Stomach smooth muscle (tissue), 2 donors: Measurements from ENCODE around the gene CHST13.

Source experiments
- H3K27ac ChIP-seq: one replicate; pipeline ENCODE4 v1.7.0; 2013; ENCODE audit warnings: mild to moderate bottlenecking, low read length, inconsistent platforms
- H3K27me3 ChIP-seq, 2 donors: one replicate each; pipeline ENCODE4 v1.7.0; 2013; ENCODE audit warnings: low read length in 2 of 2; ENCODE audit not compliant: insufficient read depth in 2 of 2, control insufficient read depth in 1 of 2
- H3K36me3 ChIP-seq, 2 donors: one replicate each; pipeline ENCODE4 v1.7.0; 2013; ENCODE audit warnings: low read length in 2 of 2; ENCODE audit not compliant: control insufficient read depth in 2 of 2, insufficient read depth in 2 of 2
- H3K4me1 ChIP-seq: one replicate; pipeline ENCODE4 v1.7.0; 2013; ENCODE audit warnings: low read length; ENCODE audit not compliant: control insufficient read depth, insufficient read depth
- H3K4me3 ChIP-seq, 2 donors: one replicate each; pipeline ENCODE4 v1.7.0; 2013; ENCODE audit warnings: low read length in 2 of 2
- H3K9ac ChIP-seq, 2 donors: one replicate each; pipeline ENCODE4 v1.7.0; 2013; ENCODE audit warnings: low read length in 2 of 2, mild to moderate bottlenecking in 1 of 2
- H3K9me3 ChIP-seq, 2 donors: one replicate each; pipeline ENCODE4 v1.7.0; 2013; ENCODE audit warnings: low read length in 2 of 2; ENCODE audit not compliant: control insufficient read depth in 2 of 2
- donor health status: healthy.
- donor health status: Pancreatic carcinoma.

Gene CHST13

DNA sequence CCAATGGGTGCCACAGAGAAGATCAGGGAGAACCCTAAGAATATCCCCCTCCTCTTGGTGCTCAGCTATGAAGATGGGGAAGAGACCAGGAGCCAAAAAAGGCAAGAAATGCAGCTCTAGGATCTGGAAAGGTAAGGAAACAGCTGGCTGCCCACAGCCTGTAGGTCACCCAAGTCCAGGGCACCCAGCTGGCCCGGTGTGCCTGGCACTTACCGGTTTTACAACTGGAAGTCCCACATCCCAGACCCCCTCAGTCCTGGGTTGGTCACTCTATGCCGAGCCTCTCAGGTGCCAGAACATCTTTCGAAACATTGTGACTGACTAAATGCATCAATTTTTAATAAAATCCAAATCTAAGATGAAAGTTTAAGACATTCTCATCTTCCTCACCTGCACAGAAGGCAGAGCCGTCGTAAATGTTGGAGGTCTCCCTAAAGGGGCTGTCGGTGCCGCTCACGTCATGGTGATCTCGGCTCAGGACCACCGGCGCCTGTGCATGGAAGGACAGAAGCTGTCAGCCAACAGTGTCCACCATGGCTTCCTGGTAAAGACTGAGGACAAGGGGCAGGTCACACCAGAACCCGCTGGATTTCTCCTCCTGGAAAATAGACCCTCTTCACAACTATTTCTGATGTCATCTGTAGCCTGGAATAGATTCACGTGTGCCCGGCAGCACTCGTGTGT, 34.9 kb upstream of the CHST13 start:
- Histone ChIP-seq H3K4me1 (no peaks in the 10 kb centered on the region), H3K9ac (no peak overlapping the region), H3K9me3 (no peaks in the 10 kb centered on the region), H3K27ac (no peak overlapping the region), H3K36me3 (no peaks in the 10 kb centered on the region), H3K4me3 (no peak overlapping the region), H3K27me3 (no peaks in the 10 kb centered on the region)

DNA sequence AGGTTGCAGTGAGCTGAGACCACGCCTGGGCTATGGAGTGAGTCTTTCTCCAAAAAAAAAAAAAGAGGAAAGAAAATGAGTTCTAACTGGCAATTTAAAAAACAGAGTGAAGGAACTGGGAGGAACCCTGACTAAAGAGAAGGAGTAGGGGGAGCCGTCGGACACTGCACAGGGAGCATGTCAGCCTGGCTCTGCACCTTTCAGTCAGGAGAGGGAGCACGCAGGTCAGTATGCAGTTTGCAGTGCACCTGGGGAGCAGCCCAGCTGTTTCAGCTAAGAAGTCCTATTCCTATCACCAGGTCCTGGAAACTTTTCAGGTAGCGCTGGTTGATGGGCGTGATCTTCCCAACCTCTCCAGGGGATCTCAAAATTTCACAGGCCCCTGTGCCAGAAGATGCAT, 33.3 kb upstream of the CHST13 start:
- no peaks in the 10 kb centered on the region for H3K27me3 ChIP-seq
- H3K9me3 ChIP-seq, result no peaks in the 10 kb centered on the region
- H3K9ac ChIP-seq, result no peak overlapping the region
- no peaks in the 10 kb centered on the region for H3K4me1 ChIP-seq
- H3K27ac ChIP-seq, result no peak overlapping the region
- H3K36me3 ChIP-seq, result no peaks in the 10 kb centered on the region
- no peak overlapping the region for H3K4me3 ChIP-seq

DNA sequence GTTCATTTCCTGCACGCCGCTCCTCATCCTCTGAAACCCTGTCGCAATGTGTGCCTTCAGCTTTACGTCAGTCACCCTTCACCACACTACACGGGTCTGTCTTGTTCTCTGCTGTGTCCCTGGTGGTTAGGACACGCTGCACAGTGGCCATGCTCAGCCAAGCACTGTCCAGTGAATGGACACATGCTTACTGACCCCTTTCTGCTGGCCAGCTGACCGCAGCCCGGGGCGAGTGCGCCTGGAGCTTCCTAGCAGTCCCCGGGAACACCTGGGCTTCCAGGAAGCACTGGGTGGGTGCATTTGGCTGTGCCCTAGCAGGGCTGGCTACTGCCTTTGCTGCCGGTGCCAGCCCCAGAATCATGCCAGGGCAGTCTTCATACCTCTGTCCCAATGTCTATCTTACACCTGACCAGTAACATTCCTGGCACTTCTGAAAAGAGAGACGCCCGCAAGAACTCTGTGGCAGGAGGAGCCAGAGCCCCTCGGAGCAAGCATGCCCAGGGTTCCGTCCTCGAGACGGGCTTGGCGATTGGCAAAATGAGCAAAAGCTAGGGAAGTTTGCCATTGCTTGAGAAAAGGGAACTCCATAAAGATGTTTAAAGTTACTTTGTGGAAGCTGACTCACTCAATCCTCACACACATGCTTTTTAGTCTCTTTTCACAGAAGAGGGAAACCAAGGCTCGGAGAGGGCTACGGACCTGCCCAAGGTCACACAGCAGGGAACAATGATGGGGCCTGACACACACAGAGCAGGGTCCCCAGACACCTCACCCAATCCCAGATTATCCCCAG, 32.5 kb upstream of the CHST13 start:
- no peaks in the 10 kb centered on the region for H3K9me3 ChIP-seq
- H3K27me3 ChIP-seq, result no peaks in the 10 kb centered on the region
- H3K4me1 ChIP-seq, result no peaks in the 10 kb centered on the region
- H3K36me3 ChIP-seq, result no peaks in the 10 kb centered on the region
- H3K9ac ChIP-seq, result no peak overlapping the region
- no peak overlapping the region for H3K4me3 ChIP-seq
- no peak overlapping the region for H3K27ac ChIP-seq

DNA sequence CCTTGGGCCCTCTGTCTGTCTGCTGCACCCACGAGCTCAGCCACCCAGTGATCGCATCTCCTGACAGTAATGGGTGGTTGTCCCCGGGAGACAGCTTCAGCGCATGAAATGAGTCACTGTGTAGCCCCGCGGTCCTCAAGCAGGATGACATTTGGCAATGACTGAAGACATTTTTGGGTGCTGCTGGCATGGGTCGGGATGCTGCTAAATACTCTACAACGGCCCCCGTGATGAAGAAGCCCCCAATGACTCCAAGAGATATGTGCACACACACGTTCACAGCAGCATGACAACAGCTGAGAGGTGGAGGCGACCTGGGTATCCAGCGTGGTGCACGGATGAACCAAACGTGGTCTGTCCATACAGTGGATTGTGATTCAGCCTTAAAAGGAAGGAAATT, 30.9 kb upstream of the CHST13 start:
- Histone ChIP-seq H3K27me3 (no peaks in the 10 kb centered on the region), H3K9ac (no peak overlapping the region), H3K9me3 (no peaks in the 10 kb centered on the region), H3K4me1 (no peaks in the 10 kb centered on the region), H3K27ac (no peak overlapping the region), H3K36me3 (no peaks in the 10 kb centered on the region), H3K4me3 (no peak overlapping the region)

DNA sequence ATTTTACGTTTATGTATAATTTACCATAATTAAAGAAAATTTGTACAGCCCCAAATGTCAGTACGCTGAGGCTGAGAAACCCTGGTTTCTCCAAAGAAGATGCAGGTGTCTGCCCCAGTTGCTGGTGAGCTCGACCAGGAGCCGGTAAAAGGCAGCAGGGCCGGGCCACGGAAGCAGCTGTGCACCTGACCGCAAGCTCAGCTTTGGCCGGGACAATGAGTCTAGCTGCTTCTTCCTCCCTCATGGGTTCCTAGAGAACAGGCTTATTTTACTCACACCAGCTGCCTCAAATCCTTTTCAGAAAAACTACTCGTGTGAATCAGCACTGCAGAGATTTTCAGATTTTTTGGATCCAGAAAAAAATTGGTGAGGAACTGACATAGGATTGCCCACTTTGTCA, 30.2 kb upstream of the CHST13 start:
- Histone ChIP-seq H3K27ac (no peak overlapping the region), H3K9ac (no peak overlapping the region), H3K4me1 (no peaks in the 10 kb centered on the region), H3K4me3 (no peak overlapping the region), H3K9me3 (no peaks in the 10 kb centered on the region), H3K27me3 (no peaks in the 10 kb centered on the region), H3K36me3 (no peaks in the 10 kb centered on the region)

DNA sequence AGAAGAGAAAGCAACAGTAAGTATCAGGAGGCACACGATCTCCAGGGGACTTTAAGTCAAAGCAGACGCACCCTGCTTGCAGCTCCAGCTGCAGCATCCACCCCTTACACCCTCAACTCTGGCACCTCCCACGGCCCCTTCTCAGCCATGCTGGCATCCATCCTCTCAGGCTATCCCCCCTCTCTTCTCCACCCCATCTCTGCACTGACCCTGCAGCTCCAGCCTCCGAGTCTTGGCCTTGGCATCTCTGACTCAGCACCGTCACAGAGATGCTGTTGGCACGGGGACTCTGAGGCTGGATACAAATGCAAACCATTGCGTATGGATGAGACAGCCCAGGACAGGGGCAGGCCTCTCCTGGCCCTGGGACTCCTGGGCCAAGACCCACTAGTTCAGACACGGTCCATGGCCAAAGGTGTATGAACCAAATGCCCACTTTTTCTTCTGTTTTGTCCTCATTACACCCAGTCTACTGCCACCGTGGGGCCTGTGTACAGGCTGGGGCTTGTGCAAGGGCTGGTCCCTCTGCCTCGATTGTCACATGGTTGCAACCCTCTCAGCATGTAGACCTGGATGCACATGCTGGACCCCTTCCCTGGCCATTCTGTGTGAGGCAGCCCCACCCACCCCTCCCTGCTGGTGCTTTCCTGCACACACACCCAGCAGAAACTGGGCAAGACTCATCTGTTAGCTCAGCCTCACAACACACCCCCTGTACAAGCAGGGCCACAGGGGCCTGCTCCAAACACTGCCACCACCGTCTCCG, 29.6 kb upstream of the CHST13 start:
- H3K9me3 ChIP-seq, result no peaks in the 10 kb centered on the region
- H3K4me1 ChIP-seq, result no peaks in the 10 kb centered on the region
- no peak overlapping the region for H3K4me3 ChIP-seq
- H3K9ac ChIP-seq, result no peak overlapping the region
- no peaks in the 10 kb centered on the region for H3K27me3 ChIP-seq
- H3K36me3 ChIP-seq, result no peaks in the 10 kb centered on the region
- H3K27ac ChIP-seq, result no peak overlapping the region

DNA sequence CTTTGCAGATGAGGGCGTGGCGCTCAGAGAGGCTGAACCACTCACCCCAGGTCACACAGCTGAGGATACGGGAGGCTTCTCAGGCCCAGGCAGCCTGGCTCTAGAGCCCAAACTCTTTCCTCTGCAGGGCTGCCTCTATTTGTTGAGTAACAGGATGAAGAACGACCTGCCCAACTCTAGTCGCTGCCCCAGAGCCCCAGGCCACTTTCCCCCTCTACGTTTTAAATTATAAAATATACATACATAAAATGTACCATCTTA, 29.1 kb upstream of the CHST13 start:
- Histone ChIP-seq H3K36me3 (no peaks in the 10 kb centered on the region), H3K4me1 (no peaks in the 10 kb centered on the region), H3K9me3 (no peaks in the 10 kb centered on the region), H3K27ac (no peak overlapping the region), H3K9ac (no peak overlapping the region), H3K27me3 (no peaks in the 10 kb centered on the region), H3K4me3 (no peak overlapping the region)

DNA sequence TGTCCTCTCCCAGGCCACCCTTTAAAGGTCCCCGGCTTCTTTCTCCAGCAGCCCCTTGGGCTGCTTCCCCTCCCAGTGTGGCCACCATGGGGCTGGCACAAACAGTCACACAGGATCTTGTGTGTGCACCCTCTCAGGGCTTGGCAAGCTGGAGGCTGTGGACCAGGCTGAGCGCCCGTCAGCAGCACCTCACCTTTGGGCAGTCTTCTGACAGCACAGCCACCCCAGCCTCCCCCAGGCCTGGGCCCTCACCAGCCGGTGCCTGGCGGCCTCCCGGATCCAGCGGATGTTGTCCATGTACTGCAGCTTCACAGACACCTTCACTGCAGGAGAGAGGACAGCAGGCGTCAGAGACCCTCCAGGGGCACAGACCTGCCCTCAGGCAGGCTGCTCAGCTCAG, 28.2 kb upstream of the CHST13 start:
- no peak overlapping the region for H3K27ac ChIP-seq
- no peaks in the 10 kb centered on the region for H3K36me3 ChIP-seq
- H3K9me3 ChIP-seq, result no peaks in the 10 kb centered on the region
- H3K9ac ChIP-seq, result no peak overlapping the region
- no peaks in the 10 kb centered on the region for H3K27me3 ChIP-seq
- no peaks in the 10 kb centered on the region for H3K4me1 ChIP-seq
- no peak overlapping the region for H3K4me3 ChIP-seq

DNA sequence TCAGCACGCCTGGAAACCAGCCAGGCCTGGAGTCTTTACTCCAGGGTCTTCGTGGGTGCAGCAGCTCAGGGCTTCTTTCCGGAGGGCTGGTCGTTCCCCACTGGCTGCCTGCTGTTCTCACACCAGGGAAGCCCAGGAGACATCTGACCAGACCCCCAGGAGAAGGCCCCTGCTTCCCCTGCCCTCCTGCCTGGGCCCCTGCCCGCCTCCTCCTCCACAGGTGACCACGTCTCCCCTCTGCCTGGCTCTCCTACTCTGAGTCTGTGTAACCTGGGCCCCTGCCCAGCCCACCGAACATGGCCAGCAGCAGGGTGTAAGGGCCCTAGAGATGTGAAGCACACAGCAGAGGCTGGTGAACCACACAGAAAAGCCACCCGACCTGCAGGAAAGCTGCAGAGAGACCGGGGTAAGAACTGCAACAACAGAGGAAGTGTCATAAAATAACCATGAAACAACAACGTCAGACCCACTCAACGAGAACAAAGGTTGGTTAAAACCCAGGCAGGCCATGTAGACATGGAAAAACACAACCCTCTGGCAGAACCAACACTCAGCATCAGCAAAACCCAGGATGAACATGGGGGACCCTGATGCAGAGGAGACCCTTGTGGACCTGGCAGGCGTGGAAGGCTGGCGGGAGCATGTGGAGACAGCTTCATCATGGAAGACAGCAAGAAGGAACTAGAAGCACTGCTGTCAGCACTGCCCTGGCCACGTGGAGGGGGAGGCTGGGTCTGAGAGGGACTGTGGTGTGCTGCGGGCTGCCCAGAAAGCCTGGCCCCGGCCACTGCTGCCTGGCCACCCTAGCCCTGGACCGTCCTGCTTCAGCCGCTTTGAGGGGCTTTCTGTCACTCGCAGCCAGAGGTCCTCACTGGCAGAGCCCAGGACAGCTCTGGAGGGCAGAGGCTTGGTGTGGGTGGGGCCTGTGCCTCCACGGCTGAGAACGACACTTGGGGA, 26.8 kb upstream of the CHST13 start:
- H3K9ac ChIP-seq, result no peak overlapping the region
- H3K4me3 ChIP-seq, result no peak overlapping the region

DNA sequence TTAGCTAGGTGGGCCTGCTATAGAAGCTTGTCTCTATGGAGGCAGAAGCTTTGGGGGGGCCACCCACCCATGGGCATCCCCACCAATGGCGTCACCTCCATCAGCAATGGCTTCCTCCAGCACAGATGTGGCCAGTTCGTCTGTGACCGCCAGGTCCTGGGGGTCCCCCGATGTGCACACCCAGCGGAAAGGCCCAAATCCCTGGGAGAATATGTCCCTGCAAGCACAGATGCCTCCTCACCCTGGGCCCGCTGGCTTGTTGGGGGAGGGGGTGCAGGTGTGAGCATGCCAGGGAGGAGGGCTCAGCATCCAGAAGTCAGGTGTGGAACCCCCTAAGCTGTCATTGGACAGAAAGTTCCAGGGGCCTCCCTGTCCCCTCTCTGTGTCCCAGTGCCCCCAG, 26.0 kb upstream of the CHST13 start:
- Histone ChIP-seq H3K9me3 (peaks cover 0 to 3% of the 10 kb centered on the region in 2 donors), H3K36me3 (no peaks in the 10 kb centered on the region), H3K4me3 (no peak overlapping the region), H3K9ac (no peak overlapping the region), H3K27ac (no peak overlapping the region), H3K4me1 (no peaks in the 10 kb centered on the region), H3K27me3 (no peaks in the 10 kb centered on the region)

More for the DNA sequence above, 26.8 kb upstream of the CHST13 start:
- H3K9me3 ChIP-seq, result no peaks in the 10 kb centered on the region
- no peak overlapping the region for H3K27ac ChIP-seq
- H3K36me3 ChIP-seq, result no peaks in the 10 kb centered on the region
- no peaks in the 10 kb centered on the region for H3K4me1 ChIP-seq
- no peaks in the 10 kb centered on the region for H3K27me3 ChIP-seq
